GM19372 (cell line): ENCODE results near the gene GPR151.
"Not testable (repeated sequence)": the region's sequence is repeated elsewhere in the genome, so short reads cannot be mapped to it uniquely, and the experiment has no call there.

ENCODE experiments used
- ATAC-seq: cut with Tn5 transposase; IDR thresholded peaks from one replicate; pipeline ENCODE4 v1.9.1; 2021; ENCODE audit warnings: mild to moderate bottlenecking, low read depth, moderate library complexity; ENCODE audit not compliant: unreplicated experiment

Gene GPR151

GRCh38 chr5:146516151-146516475, at the start of gene GPR151:
GPR151 (minus strand) TSS chr5:146516190; CDS start chr5:146516113, 77 bp downstream.
- ATAC-seq = no peak

DNA sequence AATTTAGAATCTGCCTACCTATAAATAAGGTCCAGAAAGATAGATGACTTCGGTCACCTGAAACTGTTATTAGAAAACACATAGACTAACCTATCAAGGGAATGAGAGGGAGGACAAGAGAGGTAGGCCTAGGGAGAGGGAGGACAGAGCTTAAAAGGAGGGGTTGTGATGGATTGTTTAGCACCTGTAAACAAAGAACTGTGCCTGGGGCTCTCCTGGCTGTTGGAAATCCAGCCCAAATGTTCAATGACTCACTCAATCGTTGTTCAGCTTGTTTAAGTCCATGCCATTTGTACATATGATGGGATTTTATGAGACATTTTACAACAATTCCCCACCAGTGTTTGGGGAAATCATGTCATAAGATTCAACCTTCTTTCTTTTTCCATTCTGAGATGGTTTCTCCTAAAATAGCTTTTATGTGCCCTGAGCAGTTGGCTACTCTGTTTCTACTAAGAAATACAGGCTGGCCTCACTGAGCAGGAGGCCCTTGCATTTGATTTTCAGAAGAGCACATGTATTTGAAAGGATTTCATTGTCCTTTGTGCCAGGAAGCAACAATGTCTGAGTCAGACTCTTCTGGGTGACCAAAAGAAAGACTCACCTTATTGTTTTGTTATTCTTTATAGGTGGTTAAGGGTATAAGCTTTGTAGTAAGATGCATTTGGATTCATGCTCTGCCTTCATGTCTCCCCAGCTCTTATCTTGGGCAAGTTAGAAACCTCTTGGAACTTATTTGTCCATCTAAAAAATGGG, 48.2 kb upstream of the GPR151 start:
- ATAC-seq = no peak

DNA sequence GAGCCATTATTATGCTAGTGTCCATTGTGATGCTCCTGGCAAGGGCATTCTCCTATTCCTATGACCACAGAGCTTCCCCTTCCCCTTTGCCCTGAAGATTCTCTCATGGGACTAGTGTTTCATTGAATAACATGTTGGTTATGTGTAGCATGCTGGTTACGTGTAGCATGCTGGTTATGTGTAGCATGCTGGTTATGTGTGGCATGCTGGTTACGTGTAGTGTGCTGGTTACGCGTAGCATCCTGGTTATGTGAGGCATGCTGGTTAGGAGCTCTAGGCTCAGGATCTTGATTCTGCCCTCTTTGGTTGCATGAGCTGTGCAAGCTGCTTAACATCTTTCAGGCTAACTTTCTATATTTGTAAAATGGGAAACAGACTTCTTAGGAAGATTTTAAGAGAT, 46.5 kb upstream of the GPR151 start:
- ATAC-seq = no peak

- no peak for ATAC-seq
These were observed 45.7 kb upstream of the GPR151 start for GRCh38 chr5:146561711-146562110.

DNA sequence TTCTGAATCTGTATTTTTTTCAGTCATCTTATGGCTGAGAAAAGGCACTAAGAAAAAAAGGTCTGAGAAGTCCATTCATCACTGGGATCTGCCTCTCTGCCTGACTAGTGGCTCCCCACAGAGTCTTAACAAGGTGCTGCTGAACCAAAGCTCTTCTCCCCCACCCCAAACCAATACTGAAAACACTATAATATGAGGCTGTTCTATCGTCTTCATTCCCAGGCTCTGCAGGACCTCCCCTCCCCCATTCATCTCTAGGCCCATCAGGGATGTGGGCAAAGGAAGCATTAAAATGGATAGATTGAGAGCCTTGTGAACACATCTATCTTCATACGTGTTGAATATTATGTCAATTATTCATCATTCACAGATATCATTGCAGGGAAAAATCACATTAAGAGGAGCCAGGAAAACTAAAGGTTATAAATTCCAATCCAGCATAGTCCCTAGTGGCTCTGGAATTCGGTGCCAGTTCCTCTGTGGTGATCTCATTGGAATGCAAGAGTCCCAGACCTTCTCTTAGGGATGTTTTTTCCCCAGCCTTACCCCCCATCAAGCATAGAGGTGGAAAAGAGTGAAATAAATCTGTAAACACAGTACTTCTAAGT, 44.3 kb upstream of the GPR151 start:
- no peak for ATAC-seq

DNA sequence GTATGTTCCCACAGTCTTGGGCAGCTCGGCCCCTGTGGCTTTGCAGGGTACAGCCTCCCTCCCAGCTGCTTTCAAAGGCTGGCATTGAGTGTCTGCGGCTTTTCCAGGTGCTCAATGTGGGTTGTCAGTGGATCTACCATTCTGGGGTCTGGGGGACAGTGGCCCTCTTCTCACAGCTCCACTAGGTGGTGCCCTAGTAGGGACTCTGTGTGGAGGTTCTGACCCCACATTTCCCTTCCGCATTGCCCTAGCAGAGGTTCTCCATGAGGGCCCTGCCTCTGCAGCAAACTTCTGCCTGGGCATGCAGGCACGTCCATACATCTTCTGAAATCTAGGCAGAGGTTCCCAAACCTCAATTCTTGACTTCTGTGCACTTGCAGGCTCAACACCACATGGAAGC, 40.9 kb upstream of the GPR151 start:
- ATAC-seq = not testable (repeated sequence)

DNA sequence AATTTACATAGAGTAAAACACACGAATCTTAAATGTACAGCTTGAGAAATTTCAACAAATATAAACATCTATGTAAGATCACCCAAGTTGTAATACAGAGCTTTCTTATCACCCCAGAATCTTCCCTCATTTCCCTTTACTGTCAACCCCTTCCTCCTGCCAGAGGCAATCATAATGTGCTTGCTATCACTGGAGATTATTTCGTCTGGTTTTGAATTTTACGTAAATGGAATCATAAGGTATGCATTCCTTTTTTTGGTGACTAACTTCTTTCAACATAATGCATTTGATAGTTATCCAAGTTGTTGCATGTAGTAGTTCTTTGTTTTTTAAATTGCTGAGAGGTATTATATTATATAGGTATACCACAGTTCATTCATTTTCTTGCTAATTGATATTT, 37.5 kb upstream of the GPR151 start:
- ATAC-seq = no peak

DNA sequence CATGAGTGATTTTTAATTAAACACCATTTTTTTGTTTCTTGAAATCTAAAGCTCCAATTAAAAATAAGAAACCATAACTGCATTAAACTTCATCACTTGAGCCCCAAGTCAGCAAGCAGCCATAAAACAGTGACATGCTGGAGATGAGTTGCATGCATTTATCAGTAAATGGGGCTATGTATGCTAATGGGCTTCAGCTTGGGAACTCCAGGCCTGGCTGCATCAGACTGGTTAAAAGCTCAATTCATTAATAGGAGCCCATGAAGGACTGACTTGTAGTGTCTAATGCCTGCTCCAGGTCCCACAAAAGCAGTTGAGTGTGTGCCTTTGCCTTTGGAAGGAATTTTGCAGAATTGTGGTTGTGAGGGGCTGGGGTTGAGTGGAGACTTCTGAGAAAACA, 33.6 kb upstream of the GPR151 start:
- no peak for ATAC-seq

GRCh38 chr5:146548781-146549449, 32.9 kb upstream of the GPR151 start:
- no peak for ATAC-seq

DNA sequence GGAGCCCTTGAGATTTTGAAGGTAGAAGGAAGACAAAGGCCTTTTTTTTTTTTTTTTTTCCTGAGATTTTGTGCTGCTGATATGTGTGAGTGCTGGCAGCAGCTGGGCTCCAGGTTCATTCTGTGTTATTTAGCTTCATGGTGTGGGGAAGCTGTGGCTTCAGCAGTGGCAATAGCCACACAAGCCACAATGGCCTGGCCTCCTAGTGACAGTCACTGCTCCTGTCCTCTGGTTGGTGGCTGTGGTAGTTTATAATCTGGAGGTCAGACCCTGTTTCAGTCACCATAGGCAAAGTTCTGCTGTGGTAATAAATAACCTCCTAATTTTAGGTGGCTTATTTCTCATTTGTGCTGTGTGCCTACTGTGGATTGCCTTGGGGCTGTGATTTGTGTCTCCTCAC, 28.2 kb upstream of the GPR151 start:
- ATAC-seq = no peak

DNA sequence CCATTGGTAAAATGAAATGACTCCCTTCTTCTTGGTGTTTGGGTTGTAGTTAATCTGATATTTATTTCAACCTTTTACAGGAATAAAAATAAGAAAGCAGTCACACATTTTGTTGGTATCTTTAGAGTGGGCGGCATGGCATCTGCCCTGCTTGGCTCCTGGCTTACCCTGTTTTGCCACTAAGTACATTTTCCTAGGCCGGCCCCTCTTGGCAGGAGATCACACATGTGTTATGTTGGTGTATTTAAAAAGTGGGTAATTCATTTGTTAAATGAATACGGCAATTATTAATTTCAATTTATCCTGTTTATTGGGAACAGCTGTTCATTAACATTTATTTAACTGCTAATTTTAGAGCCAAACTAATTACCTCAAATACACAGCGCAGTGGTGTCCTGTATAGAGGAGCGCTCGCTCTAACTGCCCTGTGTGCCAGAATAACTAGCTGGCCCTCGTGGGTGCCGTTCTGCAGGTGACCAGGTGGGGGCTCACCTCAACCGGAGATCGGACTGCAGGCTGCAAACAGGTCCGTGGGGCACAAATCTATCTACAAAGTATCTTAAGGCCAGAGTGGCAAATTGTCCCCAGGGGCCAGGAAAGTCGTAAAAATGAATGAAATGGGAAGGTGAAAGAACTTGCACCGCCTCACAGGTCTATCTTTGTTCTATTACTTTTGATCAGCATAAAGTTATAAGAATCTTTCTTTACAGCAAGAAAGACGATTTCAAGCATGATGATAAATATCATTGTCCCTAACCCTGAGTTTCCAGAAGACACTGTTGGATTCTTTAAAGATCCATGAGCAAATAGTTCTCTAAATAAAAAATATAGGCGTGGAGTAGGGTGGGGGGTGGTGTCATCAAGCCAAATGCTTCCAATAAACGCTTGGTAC, 26.2 kb upstream of the GPR151 start:
- ATAC-seq = peak; percentile 99

- ATAC-seq = no peak
These were observed 24.4 kb upstream of the GPR151 start for GRCh38 chr5:146540414-146540813.

GRCh38 chr5:146539973-146540372, 24.0 kb upstream of the GPR151 start:
- ATAC-seq = no peak

- ATAC-seq = no peak
These were observed 22.4 kb upstream of the GPR151 start for GRCh38 chr5:146538432-146538831.

GRCh38 chr5:146533882-146534281, 17.9 kb upstream of the GPR151 start:
- ATAC-seq = no peak

GRCh38 chr5:146533260-146533857, 17.4 kb upstream of the GPR151 start:
- peak; percentile 94 for ATAC-seq

GRCh38 chr5:146529984-146530383, 14.0 kb upstream of the GPR151 start:
- peak; percentile 69 for ATAC-seq

DNA sequence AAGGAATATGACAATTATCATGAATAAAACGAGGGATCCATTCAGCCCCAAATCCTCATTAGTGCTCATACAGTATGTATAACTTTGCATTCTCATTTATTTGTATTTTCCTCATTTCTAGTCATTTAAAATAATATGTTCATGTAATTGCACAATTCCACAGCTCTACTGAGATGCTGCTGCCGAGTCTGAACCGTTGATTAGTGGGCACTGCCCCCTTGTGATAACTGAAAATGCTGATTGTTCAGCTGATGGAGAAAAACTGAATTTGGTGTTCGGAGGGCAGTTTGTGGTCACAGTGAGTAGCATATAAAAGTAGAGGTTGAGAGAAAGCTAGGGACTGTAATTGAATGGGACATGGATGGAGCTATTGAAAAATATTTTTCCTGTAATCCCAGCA, 12.2 kb upstream of the GPR151 start:
- no peak for ATAC-seq

- ATAC-seq = no peak
These were observed 11.8 kb upstream of the GPR151 start for GRCh38 chr5:146527785-146528184.

- no peak for ATAC-seq
These were observed 7.7 kb upstream of the GPR151 start for GRCh38 chr5:146523698-146524097.
